Hepatocyte (in vitro differentiated cells): ENCODE data around the gene ANO1. TPM values are rescaled to one million over a fixed set of nuclear protein-coding genes. Genes with fewer than 3 reads are reported as not detected.

Experiments
- DNase-seq: peaks from one replicate; pipeline ENCODE4 v3.0.0-alpha.2; 2016; ENCODE audit warnings: low spot score
- H2AFZ ChIP-seq: fragments of 200-600 bp; sonication (generic); 2 replicates; pipeline ENCODE4 v1.6.0; 2016; ENCODE audit warnings: antibody characterized with exemption, mild to moderate bottlenecking
- H3K27ac ChIP-seq: fragments of 200-600 bp; sonication (generic); 2 replicates; pipeline ENCODE4 v1.5.1; 2016; ENCODE audit warnings: mild to moderate bottlenecking
- H3K27me3 ChIP-seq: fragments of 200-600 bp; sonication (generic); 2 replicates; pipeline ENCODE4 v1.6.1; 2016
- H3K36me3 ChIP-seq: fragments of 200-600 bp; sonication (generic); replicated peaks from 2 replicates; pipeline ENCODE4 v1.5.1; 2016; ENCODE audit warnings: low read depth; ENCODE audit not compliant: insufficient read depth
- H3K4me1 ChIP-seq: fragments of 200-600 bp; sonication (generic); 2 replicates; pipeline ENCODE4 v1.5.1; 2016; ENCODE audit warnings: mild to moderate bottlenecking, moderate library complexity; ENCODE audit not compliant: insufficient read depth
- H3K4me2 ChIP-seq: fragments of 200-600 bp; sonication (generic); 2 replicates; pipeline ENCODE4 v1.6.0; 2016
- H3K4me3 ChIP-seq: fragments of 200-600 bp; sonication (generic); 2 replicates; pipeline ENCODE4 v1.5.1; 2016; ENCODE audit warnings: mild to moderate bottlenecking
- H3K79me2 ChIP-seq: fragments of 200-600 bp; sonication (generic); 2 replicates; pipeline ENCODE4 v1.6.0; 2017; ENCODE audit warnings: mild to moderate bottlenecking
- H3K9me2 ChIP-seq: fragments of 200-600 bp; sonication (generic); replicated peaks from 2 replicates; pipeline ENCODE4 v1.6.0; 2017; ENCODE audit warnings: mild to moderate bottlenecking; ENCODE audit not compliant: insufficient read depth
- H3K9me3 ChIP-seq: fragments of 200-600 bp; sonication (generic); 2 replicates; pipeline ENCODE4 v1.5.1; 2016; ENCODE audit warnings: low read depth, mild to moderate bottlenecking
- H4K20me1 ChIP-seq: fragments of 200-600 bp; sonication (generic); 2 replicates; pipeline ENCODE4 v1.6.0; 2016; ENCODE audit warnings: mild to moderate bottlenecking; ENCODE audit not compliant: insufficient read depth, poor library complexity, severe bottlenecking
- EZH2 ChIP-seq: fragments of 200-600 bp; sonication (generic); IDR thresholded peaks from 2 replicates; pipeline ENCODE4 v1.6.1; 2016; ENCODE audit warnings: antibody characterized with exemption, mild to moderate bottlenecking, borderline replicate concordance
- EZH2phosphoT487 ChIP-seq: fragments of 200-600 bp; sonication (generic); IDR thresholded peaks from one replicate; pipeline ENCODE4 v1.6.1; 2018; ENCODE audit warnings: antibody characterized with exemption, mild to moderate bottlenecking, low read depth, moderate library complexity; ENCODE audit not compliant: unreplicated experiment, severe bottlenecking
- WGBS: methylation state at CpG from one replicate; pipeline ENCODE4 v1.1.6; 2016; ENCODE audit warnings: low lambda C conversion rate; ENCODE audit errors: missing lambda C conversion rate; 5-methylcytosine and 5-hydroxymethylcytosine counted together
- polyA plus RNA-seq: library from polyadenylated mRNA; unstranded; fragments of >200 nt; fragmentation: Nextera tagmentation; extraction: Ambion mirVana; gene quantifications from 2 replicates; pipeline ENCODE4 v1.2.1, GENCODE V29; 2016
- total RNA-seq: library from RNA; depleted of rRNA; stranded (reverse); fragments of >200 nt; gene quantifications from 2 replicates; pipeline ENCODE4 v1.2.3, GENCODE V29; 2014
- TF ChIP-seq, protein P1 (sequence below): fragments of 200-600 bp; sonication (generic); IDR thresholded peaks from 2 replicates; pipeline ENCODE4 v1.5.1; 2016; ENCODE audit warnings: antibody characterized with exemption, mild to moderate bottlenecking; ENCODE audit not compliant: poor library complexity

Gene ANO1
- total and polyA plus RNA-seq, 2 experiments from 2014 or later = 6.2 to 12.1 TPM

DNA sequence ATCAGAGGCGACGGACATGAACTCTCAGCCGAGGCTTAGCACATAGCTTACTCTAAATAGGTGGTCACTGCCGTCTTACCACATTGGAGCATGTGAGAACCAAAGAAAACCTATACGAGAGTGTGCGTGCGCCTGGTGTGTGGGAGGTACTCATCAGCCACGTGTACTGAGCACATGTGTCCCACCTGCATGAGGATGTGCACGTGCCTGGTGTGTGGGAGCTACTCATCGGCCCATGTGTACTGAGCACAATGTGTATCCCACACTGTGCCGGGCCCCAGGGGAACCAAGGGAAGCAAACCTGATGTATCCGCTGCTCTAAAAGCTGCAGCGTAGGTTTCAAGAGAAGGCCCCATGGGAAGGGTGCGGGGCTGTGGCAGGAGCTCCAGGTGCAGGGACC is 56.4 kb downstream of the ANO1 start:
- no peak overlapping the region for H3K4me3 ChIP-seq
- WGBS = 95% methylated on average over 14 of the region's 14 CpGs
- H3K4me2 ChIP-seq = no peak overlapping the region
- no peak for DNase-seq
- no peaks in the 10 kb centered on the region for H3K27me3 ChIP-seq
- TF ChIP-seq, protein P1, sequence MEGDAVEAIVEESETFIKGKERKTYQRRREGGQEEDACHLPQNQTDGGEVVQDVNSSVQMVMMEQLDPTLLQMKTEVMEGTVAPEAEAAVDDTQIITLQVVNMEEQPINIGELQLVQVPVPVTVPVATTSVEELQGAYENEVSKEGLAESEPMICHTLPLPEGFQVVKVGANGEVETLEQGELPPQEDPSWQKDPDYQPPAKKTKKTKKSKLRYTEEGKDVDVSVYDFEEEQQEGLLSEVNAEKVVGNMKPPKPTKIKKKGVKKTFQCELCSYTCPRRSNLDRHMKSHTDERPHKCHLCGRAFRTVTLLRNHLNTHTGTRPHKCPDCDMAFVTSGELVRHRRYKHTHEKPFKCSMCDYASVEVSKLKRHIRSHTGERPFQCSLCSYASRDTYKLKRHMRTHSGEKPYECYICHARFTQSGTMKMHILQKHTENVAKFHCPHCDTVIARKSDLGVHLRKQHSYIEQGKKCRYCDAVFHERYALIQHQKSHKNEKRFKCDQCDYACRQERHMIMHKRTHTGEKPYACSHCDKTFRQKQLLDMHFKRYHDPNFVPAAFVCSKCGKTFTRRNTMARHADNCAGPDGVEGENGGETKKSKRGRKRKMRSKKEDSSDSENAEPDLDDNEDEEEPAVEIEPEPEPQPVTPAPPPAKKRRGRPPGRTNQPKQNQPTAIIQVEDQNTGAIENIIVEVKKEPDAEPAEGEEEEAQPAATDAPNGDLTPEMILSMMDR = no peak
- TF ChIP-seq EZH2 (no peak), EZH2phosphoT487 (no peak)
- H2AFZ ChIP-seq = no peak overlapping the region
- no peaks in the 10 kb centered on the region for H3K9me3 ChIP-seq
- H3K27ac ChIP-seq = no peak overlapping the region
- H3K9me2 ChIP-seq = no peaks in the 10 kb centered on the region
- H3K36me3 ChIP-seq = no peaks in the 10 kb centered on the region
- H4K20me1 ChIP-seq = no peaks in the 10 kb centered on the region
- H3K4me1 ChIP-seq = peaks cover 4% of the 10 kb centered on the region
- no peaks in the 10 kb centered on the region for H3K79me2 ChIP-seq

DNA sequence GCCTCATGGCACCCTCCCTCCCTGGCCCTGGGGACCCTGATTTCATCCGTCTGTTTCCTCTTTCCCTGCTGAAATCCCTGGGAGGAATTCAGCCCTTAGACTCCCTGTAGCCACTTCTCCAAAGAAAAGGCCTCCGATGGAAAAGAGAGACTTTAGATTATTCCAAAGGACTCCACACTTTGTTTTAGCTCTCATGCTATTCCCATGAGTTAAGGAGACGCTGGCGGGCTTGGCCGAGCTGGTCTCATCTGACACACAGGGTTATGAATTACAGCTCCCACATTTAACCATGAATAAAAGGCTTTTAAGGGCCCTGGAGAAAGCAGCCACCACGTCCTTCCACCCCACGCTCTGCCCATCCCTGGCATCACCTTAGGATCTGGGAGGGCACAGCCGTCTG is 57.0 kb downstream of the ANO1 start:
- Histone ChIP-seq H4K20me1 (no peaks in the 10 kb centered on the region), H3K9me3 (no peaks in the 10 kb centered on the region), H3K4me3 (no peak overlapping the region), H3K36me3 (no peaks in the 10 kb centered on the region), H2AFZ (no peak overlapping the region), H3K27ac (peak overlapping the region; percentile 8), H3K4me1 (peaks cover 4% of the 10 kb centered on the region), H3K4me2 (peak overlapping the region; percentile 64), H3K9me2 (no peaks in the 10 kb centered on the region), H3K27me3 (no peaks in the 10 kb centered on the region), H3K79me2 (no peaks in the 10 kb centered on the region)
- whole genome bisulfite sequencing = 75% methylated on average over 8 of the region's 8 CpGs
- no peak for DNase-seq
- TF ChIP-seq EZH2 = no peak
- TF ChIP-seq EZH2phosphoT487 = no peak
- TF ChIP-seq, protein P1 = no peak

DNA sequence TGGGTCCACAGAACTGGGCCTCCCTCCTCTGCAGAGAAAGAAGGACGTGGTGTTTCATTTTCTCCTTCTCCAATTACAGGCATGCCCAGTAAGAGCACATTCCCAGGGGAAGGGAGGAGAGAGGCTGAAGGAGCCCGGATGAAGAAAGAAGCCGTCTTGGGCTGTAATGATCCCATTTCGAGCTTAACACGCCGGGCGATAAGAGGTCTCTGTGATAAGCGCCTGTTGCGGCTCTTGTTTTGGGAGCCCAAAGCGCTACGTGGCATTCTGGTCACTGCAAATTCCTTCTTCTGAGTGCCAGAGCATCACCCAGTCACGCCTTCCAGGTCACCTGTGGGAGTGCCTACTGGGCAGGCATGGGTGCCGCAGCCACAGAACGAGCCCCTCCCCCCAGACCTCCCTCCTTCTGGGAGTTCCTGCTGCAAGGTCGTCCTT is 57.5 kb downstream of the ANO1 start:
- Histone ChIP-seq H3K27me3 (no peaks in the 10 kb centered on the region), H3K4me1 (peaks cover 4% of the 10 kb centered on the region), H3K4me2 (peak overlapping the region; percentile 64), H3K27ac (peak overlapping the region; percentile 8), H2AFZ (no peak overlapping the region), H3K4me3 (no peak overlapping the region), H3K9me3 (no peaks in the 10 kb centered on the region), H4K20me1 (no peaks in the 10 kb centered on the region), H3K79me2 (no peaks in the 10 kb centered on the region), H3K9me2 (no peaks in the 10 kb centered on the region), H3K36me3 (no peaks in the 10 kb centered on the region)
- DNase-seq = peak; percentile 37
- 44% methylated on average over 15 of the region's 15 CpGs for WGBS
- TF ChIP-seq, protein P1 = no peak
- no peak for TF ChIP-seq EZH2
- no peak for TF ChIP-seq EZH2phosphoT487

DNA sequence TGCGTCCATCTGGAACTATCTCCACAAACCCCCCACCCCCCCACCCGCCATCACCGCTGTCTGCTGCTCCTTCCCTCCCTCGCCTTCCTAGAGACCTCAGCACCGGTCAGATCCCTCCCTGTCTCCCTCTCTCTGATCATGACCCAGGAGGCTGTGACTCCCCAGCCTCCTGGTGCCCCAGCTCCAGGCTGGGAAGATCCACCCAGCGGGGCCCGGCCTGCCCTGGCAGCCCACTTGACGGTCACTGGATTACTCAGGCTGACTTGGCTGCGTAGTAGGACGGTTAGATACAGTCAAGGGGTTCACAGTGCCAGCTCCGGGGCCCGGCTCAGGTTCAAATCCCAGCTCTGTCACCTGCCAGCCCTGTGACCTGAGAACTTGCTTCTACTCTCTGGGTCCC is 59.3 kb downstream of the ANO1 start:
- no peaks in the 10 kb centered on the region for H3K36me3 ChIP-seq
- H3K9me3 ChIP-seq = no peaks in the 10 kb centered on the region
- no peak overlapping the region for H3K4me3 ChIP-seq
- H4K20me1 ChIP-seq = no peaks in the 10 kb centered on the region
- TF ChIP-seq, protein P1 = no peak
- TF ChIP-seq EZH2phosphoT487 = no peak
- TF ChIP-seq EZH2 = no peak
- no peak overlapping the region for H3K4me2 ChIP-seq
- H3K4me1 ChIP-seq = peaks cover 19% of the 10 kb centered on the region
- H3K27ac ChIP-seq = no peak overlapping the region
- no peak overlapping the region for H2AFZ ChIP-seq
- no peaks in the 10 kb centered on the region for H3K79me2 ChIP-seq
- WGBS = 99% methylated on average over 8 of the region's 12 CpGs
- peaks cover 5% of the 10 kb centered on the region for H3K27me3 ChIP-seq
- H3K9me2 ChIP-seq = no peaks in the 10 kb centered on the region
- no peak for DNase-seq
